Osteoblast (primary cell): ENCODE results near the gene ATP8B4. TPM values are rescaled to one million over a fixed set of nuclear protein-coding genes. Genes with fewer than 3 reads are reported as not detected.

Source experiments
- DNase-seq: peaks from one replicate; pipeline ENCODE4 v3.0.0; 2011; ENCODE audit warnings: low spot score, mixed read lengths; ENCODE audit not compliant: insufficient read length; ENCODE audit errors: missing footprints
- H2AFZ ChIP-seq: 2 replicates; pipeline ENCODE4 v1.6.0; 2011; ENCODE audit warnings: mild to moderate bottlenecking, low read length
- H3K27ac ChIP-seq: 2 replicates; pipeline ENCODE4 v1.5.1; 2011; ENCODE audit warnings: mild to moderate bottlenecking, low read depth, low read length, moderate library complexity
- H3K27me3 ChIP-seq: 2 replicates; pipeline ENCODE4 v1.6.0; 2012; ENCODE audit warnings: mild to moderate bottlenecking, control low read depth, inconsistent platforms, low read length, moderate library complexity; ENCODE audit not compliant: insufficient read depth
- H3K36me3 ChIP-seq: 2 replicates; pipeline ENCODE4 v1.5.1; 2011; ENCODE audit warnings: mild to moderate bottlenecking, low read length, control low read depth, moderate library complexity; ENCODE audit not compliant: insufficient read depth
- H3K4me1 ChIP-seq: 2 replicates; pipeline ENCODE4 v1.5.1; 2011; ENCODE audit warnings: mild to moderate bottlenecking, low read length, control low read depth, moderate library complexity; ENCODE audit not compliant: insufficient read depth
- H3K4me2 ChIP-seq: 2 replicates; pipeline ENCODE4 v1.6.0; 2011; ENCODE audit warnings: mild to moderate bottlenecking, low read length; ENCODE audit not compliant: insufficient read depth
- H3K4me3 ChIP-seq: fragments of 200-600 bp; sonication (generic); 3 replicates; pipeline ENCODE4 v1.5.1; 2012; ENCODE audit warnings: mild to moderate bottlenecking, low read length, inconsistent platforms; ENCODE audit not compliant: insufficient read depth
- H3K79me2 ChIP-seq: 2 replicates; pipeline ENCODE4 v1.6.0; 2012; ENCODE audit warnings: mild to moderate bottlenecking, low read length, control low read depth, inconsistent platforms; ENCODE audit not compliant: insufficient read depth
- H3K9me3 ChIP-seq: 2 replicates; pipeline ENCODE4 v1.5.1; 2011; ENCODE audit warnings: low read depth, low read length, control low read depth
- H4K20me1 ChIP-seq: 2 replicates; pipeline ENCODE4 v1.6.0; 2012; ENCODE audit warnings: mild to moderate bottlenecking, low read length, control low read depth; ENCODE audit not compliant: insufficient read depth
- total RNA-seq: library from RNA; depleted of rRNA; stranded (reverse); fragments of >200 nt; gene quantifications from 2 replicates; pipeline ENCODE4 v1.2.3, GENCODE V29; 2012
- TF ChIP-seq, protein P1 (sequence below): IDR thresholded peaks from 2 replicates; pipeline ENCODE4 v1.5.1; 2011; ENCODE audit warnings: mild to moderate bottlenecking, low read depth, low read length, moderate library complexity; ENCODE audit errors: extremely low read depth

Gene ATP8B4
- total RNA-seq, 1 donor: 1.1 TPM

DNA sequence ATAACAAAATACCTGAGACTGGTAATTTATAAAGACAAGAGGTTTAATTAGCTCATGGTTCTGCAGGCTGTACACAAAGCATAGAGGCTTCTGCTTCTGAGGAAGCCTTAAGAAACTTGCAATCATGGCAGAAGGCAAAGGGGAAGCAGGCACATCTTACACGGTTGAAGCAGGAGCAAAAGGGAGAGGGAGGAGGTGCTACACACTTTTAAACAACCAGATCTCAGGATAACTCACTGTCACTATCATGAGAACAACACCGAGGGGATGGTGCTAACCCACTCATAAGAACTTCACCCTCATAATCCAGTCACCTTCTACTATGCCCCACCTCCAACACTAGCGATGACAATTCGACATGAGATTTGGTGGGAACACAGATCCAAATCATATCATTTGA, 54.4 kb downstream of the ATP8B4 start:
- H3K36me3 ChIP-seq: no peaks in the 10 kb centered on the region
- no peaks in the 10 kb centered on the region for H3K27me3 ChIP-seq
- no peak overlapping the region for H2AFZ ChIP-seq
- no peaks in the 10 kb centered on the region for H3K9me3 ChIP-seq
- H3K4me3 ChIP-seq: no peak overlapping the region
- DNase-seq: no peak
- TF ChIP-seq, protein P1, sequence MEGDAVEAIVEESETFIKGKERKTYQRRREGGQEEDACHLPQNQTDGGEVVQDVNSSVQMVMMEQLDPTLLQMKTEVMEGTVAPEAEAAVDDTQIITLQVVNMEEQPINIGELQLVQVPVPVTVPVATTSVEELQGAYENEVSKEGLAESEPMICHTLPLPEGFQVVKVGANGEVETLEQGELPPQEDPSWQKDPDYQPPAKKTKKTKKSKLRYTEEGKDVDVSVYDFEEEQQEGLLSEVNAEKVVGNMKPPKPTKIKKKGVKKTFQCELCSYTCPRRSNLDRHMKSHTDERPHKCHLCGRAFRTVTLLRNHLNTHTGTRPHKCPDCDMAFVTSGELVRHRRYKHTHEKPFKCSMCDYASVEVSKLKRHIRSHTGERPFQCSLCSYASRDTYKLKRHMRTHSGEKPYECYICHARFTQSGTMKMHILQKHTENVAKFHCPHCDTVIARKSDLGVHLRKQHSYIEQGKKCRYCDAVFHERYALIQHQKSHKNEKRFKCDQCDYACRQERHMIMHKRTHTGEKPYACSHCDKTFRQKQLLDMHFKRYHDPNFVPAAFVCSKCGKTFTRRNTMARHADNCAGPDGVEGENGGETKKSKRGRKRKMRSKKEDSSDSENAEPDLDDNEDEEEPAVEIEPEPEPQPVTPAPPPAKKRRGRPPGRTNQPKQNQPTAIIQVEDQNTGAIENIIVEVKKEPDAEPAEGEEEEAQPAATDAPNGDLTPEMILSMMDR: no peak
- no peaks in the 10 kb centered on the region for H3K79me2 ChIP-seq
- peaks cover under 1% of the 10 kb centered on the region for H3K4me1 ChIP-seq
- H3K4me2 ChIP-seq: no peak overlapping the region
- no peak overlapping the region for H3K27ac ChIP-seq
- no peaks in the 10 kb centered on the region for H4K20me1 ChIP-seq

DNA sequence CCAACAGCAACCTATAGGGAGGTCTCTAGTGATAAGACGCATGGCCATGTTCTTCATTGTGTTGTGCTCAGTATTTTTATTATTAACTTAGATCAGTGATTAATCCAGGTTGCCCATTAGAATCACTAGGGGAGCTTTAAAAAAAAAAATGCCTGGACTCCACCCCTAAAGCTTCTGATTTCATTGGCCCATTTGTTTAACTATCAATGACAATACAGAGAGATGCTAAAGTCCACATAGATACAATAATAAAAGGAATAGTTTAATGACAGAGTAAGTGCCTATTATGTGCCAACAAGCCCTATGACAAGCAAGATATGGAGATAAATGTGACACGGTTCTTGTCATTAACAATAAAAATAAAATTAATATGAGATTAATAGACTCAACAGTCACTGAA, 55.8 kb downstream of the ATP8B4 start:
- Histone ChIP-seq H3K27ac (no peak overlapping the region), H3K79me2 (no peaks in the 10 kb centered on the region), H3K27me3 (no peaks in the 10 kb centered on the region), H2AFZ (no peak overlapping the region), H3K4me1 (peaks cover 4% of the 10 kb centered on the region), H3K4me3 (no peak overlapping the region), H4K20me1 (no peaks in the 10 kb centered on the region), H3K36me3 (no peaks in the 10 kb centered on the region), H3K9me3 (no peaks in the 10 kb centered on the region), H3K4me2 (no peak overlapping the region)
- TF ChIP-seq, protein P1: no peak
- no peak for DNase-seq

DNA sequence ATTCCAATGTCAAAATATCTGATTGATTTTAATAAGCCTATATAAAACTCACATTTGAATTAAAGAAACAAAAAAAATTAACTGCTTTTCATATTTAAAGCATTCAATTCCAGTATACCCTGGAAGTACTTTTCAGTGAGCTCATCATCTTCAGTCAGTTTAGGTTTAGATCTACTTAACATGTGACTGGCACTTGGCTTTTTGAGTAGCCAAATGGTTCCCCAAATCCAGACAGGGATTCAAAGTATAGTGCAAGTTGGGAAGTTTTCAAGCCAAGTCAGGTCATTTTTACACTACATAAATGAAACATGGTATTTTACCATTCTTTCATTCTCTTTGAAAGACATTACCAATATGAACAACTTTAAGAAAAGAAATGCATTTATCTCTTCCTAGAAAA, 57.5 kb downstream of the ATP8B4 start:
- no peak overlapping the region for H2AFZ ChIP-seq
- H3K9me3 ChIP-seq: no peaks in the 10 kb centered on the region
- no peak overlapping the region for H3K27ac ChIP-seq
- H3K27me3 ChIP-seq: no peaks in the 10 kb centered on the region
- TF ChIP-seq, protein P1: no peak
- H3K36me3 ChIP-seq: no peaks in the 10 kb centered on the region
- no peak for DNase-seq
- no peak overlapping the region for H3K4me3 ChIP-seq
- peaks cover 8% of the 10 kb centered on the region for H3K4me1 ChIP-seq
- no peaks in the 10 kb centered on the region for H4K20me1 ChIP-seq
- no peaks in the 10 kb centered on the region for H3K79me2 ChIP-seq
- H3K4me2 ChIP-seq: no peak overlapping the region

DNA sequence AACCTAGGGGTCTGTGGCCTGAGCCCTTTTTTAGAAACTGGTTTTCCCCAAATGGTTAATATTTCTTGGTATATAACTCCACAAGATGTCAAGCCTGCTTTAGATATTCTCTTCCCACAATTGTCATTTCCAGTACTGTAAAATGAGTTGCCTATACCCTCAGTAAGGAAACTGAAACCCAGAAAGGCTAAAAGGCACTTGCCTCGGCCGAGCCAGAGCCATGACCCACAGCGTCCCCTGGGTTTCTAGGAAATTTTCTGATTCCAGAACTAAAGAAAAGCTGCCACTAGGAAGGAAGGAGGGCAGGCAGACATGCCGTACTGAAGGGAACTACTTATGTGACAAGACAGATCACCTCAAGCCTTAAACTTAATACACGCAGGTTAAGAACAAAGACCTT, 59.1 kb downstream of the ATP8B4 start:
- H3K4me1 ChIP-seq: peaks cover 18% of the 10 kb centered on the region
- H4K20me1 ChIP-seq: no peaks in the 10 kb centered on the region
- no peak for DNase-seq
- TF ChIP-seq, protein P1: no peak
- H3K27me3 ChIP-seq: no peaks in the 10 kb centered on the region
- no peaks in the 10 kb centered on the region for H3K79me2 ChIP-seq
- H3K9me3 ChIP-seq: no peaks in the 10 kb centered on the region
- peak overlapping the region; percentile 67 for H2AFZ ChIP-seq
- no peaks in the 10 kb centered on the region for H3K36me3 ChIP-seq
- peak overlapping the region; percentile 9 for H3K4me3 ChIP-seq
- peak overlapping the region; percentile 26 for H3K27ac ChIP-seq
- peak overlapping the region; percentile 53 for H3K4me2 ChIP-seq
